ENCODE results near the gene DLX4.

Gene DLX4

GRCh38 chr17:50021681-50022370 is 52.8 kb downstream of the DLX4 start:
- DNase-seq, result no peak

- DNase-seq, result no peak
These were observed 53.6 kb downstream of the DLX4 start for GRCh38 chr17:50022463-50023130.

- DNase-seq, result no peak
These were observed 54.5 kb downstream of the DLX4 start for GRCh38 chr17:50023520-50023919.

All from midbrain (tissue), 1 donor.